ENCODE measurements around the gene CCDC71L. TPM values are rescaled to one million over a fixed set of nuclear protein-coding genes. Genes with fewer than 3 reads are reported as not detected.

The CCDC71L gene
- total RNA-seq, 3 donors from 2014 or later, result 40.6 to 51.9 (median 42.7) TPM

GRCh38 chr7:106623315-106623660 is 37.7 kb downstream of the CCDC71L start:
- Mint-ChIP-seq H3K36me3 (ENCODE audit: insufficient read depth) (no peaks in the 10 kb centered on the region), H3K4me3 (no peak overlapping the region), H3K9me3 (peaks cover 4% of the 10 kb centered on the region), H3K4me1 (ENCODE audit: low read depth) (peaks cover 4% of the 10 kb centered on the region), H3K27me3 (ENCODE audit: low read depth) (peaks cover 2% of the 10 kb centered on the region)
- DNase-seq, result no peak
- ATAC-seq, result no peak

GRCh38 chr7:106622654-106623314 is 38.2 kb downstream of the CCDC71L start:
- H3K4me3 Mint-ChIP-seq, result no peak overlapping the region
- H3K9me3 Mint-ChIP-seq, result peaks cover 4% of the 10 kb centered on the region
- no peaks in the 10 kb centered on the region for H3K36me3 Mint-ChIP-seq (ENCODE audit: insufficient read depth)
- ATAC-seq (no peak), DNase-seq (no peak)
- peaks cover 4% of the 10 kb centered on the region for H3K4me1 Mint-ChIP-seq (ENCODE audit: low read depth)
- peaks cover 2% of the 10 kb centered on the region for H3K27me3 Mint-ChIP-seq (ENCODE audit: low read depth)

GRCh38 chr7:106621393-106622132 is 39.4 kb downstream of the CCDC71L start:
- DNase-seq (no peak), ATAC-seq (no peak)
- no peaks in the 10 kb centered on the region for H3K36me3 Mint-ChIP-seq (ENCODE audit: insufficient read depth)
- peaks cover 2% of the 10 kb centered on the region for H3K27me3 Mint-ChIP-seq (ENCODE audit: low read depth)
- H3K9me3 Mint-ChIP-seq, result peaks cover 4% of the 10 kb centered on the region
- no peak overlapping the region for H3K4me3 Mint-ChIP-seq
- peaks cover 4% of the 10 kb centered on the region for H3K4me1 Mint-ChIP-seq (ENCODE audit: low read depth)

GRCh38 chr7:106620676-106621075 is 40.3 kb downstream of the CCDC71L start:
- Mint-ChIP-seq H3K9me3 (peaks cover 4% of the 10 kb centered on the region), H3K36me3 (ENCODE audit: insufficient read depth) (no peaks in the 10 kb centered on the region), H3K4me3 (no peak overlapping the region), H3K27me3 (ENCODE audit: low read depth) (peaks cover 2% of the 10 kb centered on the region), H3K4me1 (ENCODE audit: low read depth) (peaks cover under 1% of the 10 kb centered on the region)
- no peak for DNase-seq
- no peak for ATAC-seq

GRCh38 chr7:106620034-106620433 is 40.9 kb downstream of the CCDC71L start:
- Mint-ChIP-seq H3K4me1 (ENCODE audit: low read depth) (no peaks in the 10 kb centered on the region), H3K9me3 (peaks cover 4% of the 10 kb centered on the region), H3K4me3 (no peak overlapping the region), H3K27me3 (ENCODE audit: low read depth) (peaks cover 2% of the 10 kb centered on the region), H3K36me3 (ENCODE audit: insufficient read depth) (no peaks in the 10 kb centered on the region)
- DNase-seq, result no peak
- no peak for ATAC-seq

- H3K4me1 Mint-ChIP-seq (ENCODE audit: low read depth), result no peaks in the 10 kb centered on the region
- H3K9me3 Mint-ChIP-seq, result peaks cover 4% of the 10 kb centered on the region
- H3K4me3 Mint-ChIP-seq, result no peak overlapping the region
- DNase-seq (no peak), ATAC-seq (no peak)
- H3K27me3 Mint-ChIP-seq (ENCODE audit: low read depth), result peaks cover 2% of the 10 kb centered on the region
- H3K36me3 Mint-ChIP-seq (ENCODE audit: insufficient read depth), result no peaks in the 10 kb centered on the region
Observed at GRCh38 chr7:106619213-106619612, 41.7 kb downstream of the CCDC71L start.

- DNase-seq (no peak), ATAC-seq (no peak)
- H3K9me3 Mint-ChIP-seq, result peaks cover 4% of the 10 kb centered on the region
- peaks cover 2% of the 10 kb centered on the region for H3K27me3 Mint-ChIP-seq (ENCODE audit: low read depth)
- H3K4me3 Mint-ChIP-seq, result no peak overlapping the region
- no peaks in the 10 kb centered on the region for H3K36me3 Mint-ChIP-seq (ENCODE audit: insufficient read depth)
- H3K4me1 Mint-ChIP-seq (ENCODE audit: low read depth), result no peaks in the 10 kb centered on the region
Observed at GRCh38 chr7:106618480-106618879, 42.5 kb downstream of the CCDC71L start.

- no peaks in the 10 kb centered on the region for H3K36me3 Mint-ChIP-seq (ENCODE audit: insufficient read depth)
- DNase-seq (no peak), ATAC-seq (no peak)
- H3K27me3 Mint-ChIP-seq (ENCODE audit: low read depth), result peaks cover 2% of the 10 kb centered on the region
- peaks cover 5% of the 10 kb centered on the region for H3K9me3 Mint-ChIP-seq
- no peak overlapping the region for H3K4me3 Mint-ChIP-seq
- H3K4me1 Mint-ChIP-seq (ENCODE audit: low read depth), result no peaks in the 10 kb centered on the region
Observed at GRCh38 chr7:106617860-106618259, 43.1 kb downstream of the CCDC71L start.

GRCh38 chr7:106616708-106617051 is 44.3 kb downstream of the CCDC71L start:
- Mint-ChIP-seq H3K27me3 (ENCODE audit: low read depth) (peaks cover 2% of the 10 kb centered on the region), H3K4me1 (ENCODE audit: low read depth) (no peaks in the 10 kb centered on the region), H3K9me3 (peaks cover 14% of the 10 kb centered on the region), H3K36me3 (ENCODE audit: insufficient read depth) (no peaks in the 10 kb centered on the region), H3K4me3 (no peak overlapping the region)
- no peak for ATAC-seq
- DNase-seq, result no peak

GRCh38 chr7:106615808-106616707 is 44.9 kb downstream of the CCDC71L start:
- no peaks in the 10 kb centered on the region for H3K4me1 Mint-ChIP-seq (ENCODE audit: low read depth)
- no peak for DNase-seq
- H3K9me3 Mint-ChIP-seq, result peaks cover 11% of the 10 kb centered on the region
- no peak for ATAC-seq
- peaks cover 2% of the 10 kb centered on the region for H3K27me3 Mint-ChIP-seq (ENCODE audit: low read depth)
- H3K36me3 Mint-ChIP-seq (ENCODE audit: insufficient read depth), result no peaks in the 10 kb centered on the region
- H3K4me3 Mint-ChIP-seq, result no peak overlapping the region

- DNase-seq (no peak), ATAC-seq (no peak)
- Mint-ChIP-seq H3K9me3 (peaks cover 11% of the 10 kb centered on the region), H3K4me1 (ENCODE audit: low read depth) (no peaks in the 10 kb centered on the region), H3K36me3 (ENCODE audit: insufficient read depth) (no peaks in the 10 kb centered on the region), H3K4me3 (no peak overlapping the region), H3K27me3 (ENCODE audit: low read depth) (peaks cover 3% of the 10 kb centered on the region)
Observed at GRCh38 chr7:106614751-106615150, 46.2 kb downstream of the CCDC71L start.

GRCh38 chr7:106613848-106614560 is 47.0 kb downstream of the CCDC71L start:
- Mint-ChIP-seq H3K4me3 (no peak overlapping the region), H3K36me3 (ENCODE audit: insufficient read depth) (no peaks in the 10 kb centered on the region)

GRCh38 chr7:106613279-106613678 is 47.7 kb downstream of the CCDC71L start:
- no peaks in the 10 kb centered on the region for H3K4me1 Mint-ChIP-seq (ENCODE audit: low read depth)
- peaks cover 11% of the 10 kb centered on the region for H3K9me3 Mint-ChIP-seq
- H3K36me3 Mint-ChIP-seq (ENCODE audit: insufficient read depth), result no peaks in the 10 kb centered on the region
- ATAC-seq (no peak), DNase-seq (no peak)
- H3K27me3 Mint-ChIP-seq (ENCODE audit: low read depth), result peaks cover 1% of the 10 kb centered on the region
- no peak overlapping the region for H3K4me3 Mint-ChIP-seq

More at GRCh38 chr7:106613848-106614560, 47.0 kb downstream of the CCDC71L start:
- DNase-seq, result no peak
- H3K4me1 Mint-ChIP-seq (ENCODE audit: low read depth), result no peaks in the 10 kb centered on the region
- H3K27me3 Mint-ChIP-seq (ENCODE audit: low read depth), result peaks cover 2% of the 10 kb centered on the region
- no peak for ATAC-seq
- peaks cover 11% of the 10 kb centered on the region for H3K9me3 Mint-ChIP-seq

GRCh38 chr7:106612432-106612831 is 48.5 kb downstream of the CCDC71L start:
- Mint-ChIP-seq H3K4me1 (ENCODE audit: low read depth) (no peaks in the 10 kb centered on the region), H3K36me3 (ENCODE audit: insufficient read depth) (no peaks in the 10 kb centered on the region), H3K4me3 (no peak overlapping the region), H3K9me3 (peaks cover 11% of the 10 kb centered on the region), H3K27me3 (ENCODE audit: low read depth) (peaks cover 1% of the 10 kb centered on the region)
- DNase-seq (no peak), ATAC-seq (no peak)

Data from activated T-cell treated with anti-CD3 and anti-CD28 coated beads, Interleukin-2, amount 50 U/mL, for 4 hours (primary cell).